ENCODE results near the gene ATP2B2. TPM values are rescaled to one million over a fixed set of nuclear protein-coding genes. Genes with fewer than 3 reads are reported as not detected.

ATP2B2 gene
- total RNA-seq, 1 experiment from 2014 or later = not detected

DNA sequence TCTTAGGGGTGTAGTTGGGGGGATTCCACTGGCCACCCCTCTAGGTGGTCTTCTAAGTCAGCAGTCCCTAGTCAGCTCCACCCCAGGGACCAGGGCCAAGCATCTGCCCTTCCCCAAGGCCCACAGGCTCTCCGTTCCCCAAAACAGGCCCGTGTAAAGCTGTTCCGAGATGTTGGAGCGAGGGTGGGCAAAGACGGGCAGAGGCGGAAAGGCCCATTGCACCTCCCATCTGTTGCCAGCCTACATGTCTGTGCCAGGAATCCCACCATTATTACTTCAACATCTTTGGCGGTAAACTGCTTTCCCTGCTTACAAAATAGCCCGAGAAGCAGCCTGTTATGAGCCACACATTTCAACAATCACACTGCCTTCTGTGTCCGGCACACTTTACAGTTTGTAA lies 1.9 kb upstream of the ATP2B2 start:
- Histone ChIP-seq H3K4me1 (ENCODE audit: control insufficient read depth in 1 of 2, insufficient read depth in 2 of 2, low read length in 2 of 2) (peaks cover 0 to 6% of the 10 kb centered on the region in 2 experiments; a peak in 2 of 4 replicates), H2AFZ (ENCODE audit: low read depth, low read length, poor library complexity, severe bottlenecking) (no peak overlapping the region), H3K27me3 (ENCODE audit: insufficient read depth, low read length) (peaks cover 11% of the 10 kb centered on the region; the same call in 1 of the 2 replicates), H3K4me3 (replicated peaks in 1 of 2; ENCODE audit: low read depth in 1 of 2, low read length in 2 of 2) (no peak overlapping the region), H3K4me2 (ENCODE audit: low read length) (no peak overlapping the region), H3K9me3 (ENCODE audit: control insufficient read depth in 1 of 2, insufficient read depth in 1 of 2, low read depth in 1 of 2, low read length in 2 of 2) (no peaks in the 10 kb centered on the region), H3K36me3 (ENCODE audit: control insufficient read depth in 1 of 2, insufficient read depth in 2 of 2, low read length in 2 of 2) (no peaks in the 10 kb centered on the region), H3K79me2 (ENCODE audit: insufficient read depth, low read length) (no peaks in the 10 kb centered on the region), H3K9me2 (ENCODE audit: insufficient read depth) (no peaks in the 10 kb centered on the region), H4K20me1 (ENCODE audit: insufficient read depth) (no peaks in the 10 kb centered on the region), H3K9ac (ENCODE audit: low read length) (no peak overlapping the region), H3K27ac (ENCODE audit: low read depth, low read length) (no peak overlapping the region)
- BruUV-seq (replicated peaks) = no TSS peak
- ChIA-PET CTCF (no interaction called here), POLR2A (no interaction called here), RAD21 (ENCODE audit: low non-redundant PET in 1 of 2, low total read pairs in 2 of 2, uncharacterized antibody in 2 of 2, unreplicated experiment in 2 of 2) (no interaction called here)
- no peak for TF ChIP-seq ATF3 (IDR thresholded peaks at IDR 0.05)
- no peak for TF ChIP-seq SP1 (IDR thresholded peaks at IDR 0.05; ENCODE audit: low read depth)
- no peak for TF ChIP-seq ZNF274 (IDR thresholded peaks at IDR 0.05; ENCODE audit: low read depth, low read length)
- no peak for TF ChIP-seq SRF (IDR thresholded peaks at IDR 0.05; ENCODE audit: low read depth)
- TF ChIP-seq EGR1 (IDR thresholded peaks at IDR 0.05; ENCODE audit: low read depth) = no peak
- no peak for TF ChIP-seq ZFX (IDR thresholded peaks at IDR 0.05)
- TF ChIP-seq EZH2phosphoT487 (IDR thresholded peaks at IDR 0.05; ENCODE audit: borderline replicate concordance) = no peak
- no peak for DNase-seq (ENCODE audit: low read depth, low spot score)
- intact Hi-C loops (cut with micrococcal nuclease) = no loop called here
- no peak for ATAC-seq

- POLR2A ChIA-PET = no interaction called here
- TF ChIP-seq ZNF274 (IDR thresholded peaks at IDR 0.05; ENCODE audit: low read depth, low read length) (no peak), TCF7L2 (IDR thresholded peaks at IDR 0.05; ENCODE audit: borderline replicate concordance, extremely low read depth, insufficient read depth, insufficient read length) (no peak), FOSL1 (IDR thresholded peaks at IDR 0.05; ENCODE audit: low read depth) (no peak), ZFX (IDR thresholded peaks at IDR 0.05) (no peak), SP1 (IDR thresholded peaks at IDR 0.05; ENCODE audit: low read depth) (no peak), CBX3 (IDR thresholded peaks at IDR 0.05; ENCODE audit: low read depth) (no peak), EZH2 (IDR thresholded peaks at IDR 0.05) (no peak), CTCF (IDR thresholded peaks at IDR 0.05 in 2 of 3, conservative IDR thresholded peaks at IDR 0.05 in 1 of 3; ENCODE audit: borderline replicate concordance in 1 of 3, insufficient read depth in 1 of 3, low read depth in 2 of 3, low read length in 2 of 3) (no peak), ELF1 (IDR thresholded peaks at IDR 0.05; ENCODE audit: borderline replicate concordance, low read depth) (no peak), ATF3 (IDR thresholded peaks at IDR 0.05) (no peak), JUND (IDR thresholded peaks at IDR 0.05) (no peak), CEBPB (IDR thresholded peaks at IDR 0.05; ENCODE audit: low read depth) (no peak), EZH2phosphoT487 (IDR thresholded peaks at IDR 0.05; ENCODE audit: borderline replicate concordance) (no peak)
- TF ChIP-seq, protein P1, sequence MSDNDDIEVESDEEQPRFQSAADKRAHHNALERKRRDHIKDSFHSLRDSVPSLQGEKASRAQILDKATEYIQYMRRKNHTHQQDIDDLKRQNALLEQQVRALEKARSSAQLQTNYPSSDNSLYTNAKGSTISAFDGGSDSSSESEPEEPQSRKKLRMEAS (IDR thresholded peaks at IDR 0.05) = no peak
Measured at GRCh38 chr3:10506696-10507095, 1.3 kb upstream of the ATP2B2 start.

More at GRCh38 chr3:10506696-10507095, 1.3 kb upstream of the ATP2B2 start:
- H3K4me3 ChIP-seq (replicated peaks in 1 of 2; ENCODE audit: low read depth in 1 of 2, low read length in 2 of 2) = no peak overlapping the region
- H2AFZ ChIP-seq (ENCODE audit: low read depth, low read length, poor library complexity, severe bottlenecking) = no peak overlapping the region
- H3K9me3 ChIP-seq (ENCODE audit: control insufficient read depth in 1 of 2, insufficient read depth in 1 of 2, low read depth in 1 of 2, low read length in 2 of 2) = no peaks in the 10 kb centered on the region
- BruUV-seq (replicated peaks) = no TSS peak
- H4K20me1 ChIP-seq (ENCODE audit: insufficient read depth) = no peaks in the 10 kb centered on the region
- H3K4me1 ChIP-seq (ENCODE audit: control insufficient read depth in 1 of 2, insufficient read depth in 2 of 2, low read length in 2 of 2) = no peaks in the 10 kb centered on the region
- no peaks in the 10 kb centered on the region for H3K79me2 ChIP-seq (ENCODE audit: insufficient read depth, low read length)
- no peak for ATAC-seq
- no peaks in the 10 kb centered on the region for H3K36me3 ChIP-seq (ENCODE audit: control insufficient read depth in 1 of 2, insufficient read depth in 2 of 2, low read length in 2 of 2)
- H3K27me3 ChIP-seq (ENCODE audit: insufficient read depth, low read length) = peaks cover 11% of the 10 kb centered on the region; the same call in 1 of the 2 replicates
- ChIA-PET CTCF (no interaction called here), RAD21 (ENCODE audit: low non-redundant PET in 1 of 2, low total read pairs in 2 of 2, uncharacterized antibody in 2 of 2, unreplicated experiment in 2 of 2) (no interaction called here)
- no peak overlapping the region for H3K9ac ChIP-seq (ENCODE audit: low read length)
- H3K27ac ChIP-seq (ENCODE audit: low read depth, low read length) = no peak overlapping the region
- no peak for DNase-seq (ENCODE audit: low read depth, low spot score)
- no peaks in the 10 kb centered on the region for H3K9me2 ChIP-seq (ENCODE audit: insufficient read depth)
- no peak overlapping the region for H3K4me2 ChIP-seq (ENCODE audit: low read length)
- intact Hi-C loops (cut with micrococcal nuclease) = no loop called here

All from HCT116 (cell line).